ENCODE data around the gene NUAK2.

Gene NUAK2

GRCh38 chr1:205267306-205267902, 54.1 kb downstream of the NUAK2 start:
- no peaks in the 10 kb centered on the region for H3K27me3 ChIP-seq (ENCODE audit: insufficient read depth, low read length)
- no peaks in the 10 kb centered on the region for H3K36me3 ChIP-seq (ENCODE audit: insufficient read depth, low read length)

GRCh38 chr1:205266611-205267305, 54.8 kb downstream of the NUAK2 start:
- Histone ChIP-seq H3K4me1 (ENCODE audit: insufficient read depth, low read length) (no peaks in the 10 kb centered on the region), H3K9me3 (ENCODE audit: low read length) (no peaks in the 10 kb centered on the region), H2AFZ (ENCODE audit: low read depth, low read length) (no peak overlapping the region), H3K36me3 (ENCODE audit: insufficient read depth, low read length) (no peaks in the 10 kb centered on the region), H3K4me3 (ENCODE audit: low read length) (no peak overlapping the region), H3K27me3 (ENCODE audit: insufficient read depth, low read length) (no peaks in the 10 kb centered on the region)

More at GRCh38 chr1:205267306-205267902, 54.1 kb downstream of the NUAK2 start:
- Histone ChIP-seq H3K9me3 (ENCODE audit: low read length) (no peaks in the 10 kb centered on the region), H2AFZ (ENCODE audit: low read depth, low read length) (no peak overlapping the region), H3K4me3 (ENCODE audit: low read length) (no peak overlapping the region), H3K4me1 (ENCODE audit: insufficient read depth, low read length) (peaks cover 2% of the 10 kb centered on the region)

- no peak overlapping the region for H3K4me3 ChIP-seq (ENCODE audit: low read length)
- H3K4me1 ChIP-seq (ENCODE audit: insufficient read depth, low read length) = peaks cover 7% of the 10 kb centered on the region
- no peaks in the 10 kb centered on the region for H3K36me3 ChIP-seq (ENCODE audit: insufficient read depth, low read length)
- no peaks in the 10 kb centered on the region for H3K27me3 ChIP-seq (ENCODE audit: insufficient read depth, low read length)
- no peaks in the 10 kb centered on the region for H3K9me3 ChIP-seq (ENCODE audit: low read length)
- no peak overlapping the region for H2AFZ ChIP-seq (ENCODE audit: low read depth, low read length)
Measured at GRCh38 chr1:205263580-205264190, 57.9 kb downstream of the NUAK2 start.

GRCh38 chr1:205262731-205263171, 58.8 kb downstream of the NUAK2 start:
- H3K27me3 ChIP-seq (ENCODE audit: insufficient read depth, low read length) = no peaks in the 10 kb centered on the region
- no peak overlapping the region for H3K4me3 ChIP-seq (ENCODE audit: low read length)
- H3K4me1 ChIP-seq (ENCODE audit: insufficient read depth, low read length) = peaks cover 9% of the 10 kb centered on the region
- no peaks in the 10 kb centered on the region for H3K9me3 ChIP-seq (ENCODE audit: low read length)
- no peaks in the 10 kb centered on the region for H3K36me3 ChIP-seq (ENCODE audit: insufficient read depth, low read length)
- no peak overlapping the region for H2AFZ ChIP-seq (ENCODE audit: low read depth, low read length)

- Histone ChIP-seq H3K27me3 (ENCODE audit: insufficient read depth, low read length) (no peaks in the 10 kb centered on the region), H3K4me3 (ENCODE audit: low read length) (no peak overlapping the region), H3K9me3 (ENCODE audit: low read length) (no peaks in the 10 kb centered on the region), H2AFZ (ENCODE audit: low read depth, low read length) (no peak overlapping the region), H3K4me1 (ENCODE audit: insufficient read depth, low read length) (peaks cover 10% of the 10 kb centered on the region), H3K36me3 (ENCODE audit: insufficient read depth, low read length) (no peaks in the 10 kb centered on the region)
Measured at GRCh38 chr1:205261946-205262691, 59.4 kb downstream of the NUAK2 start.

- Histone ChIP-seq H3K27me3 (ENCODE audit: insufficient read depth, low read length) (no peaks in the 10 kb centered on the region), H3K4me1 (ENCODE audit: insufficient read depth, low read length) (peaks cover 10% of the 10 kb centered on the region), H3K4me3 (ENCODE audit: low read length) (no peak overlapping the region), H3K36me3 (ENCODE audit: insufficient read depth, low read length) (no peaks in the 10 kb centered on the region), H3K9me3 (ENCODE audit: low read length) (no peaks in the 10 kb centered on the region), H2AFZ (ENCODE audit: low read depth, low read length) (no peak overlapping the region)
Measured at GRCh38 chr1:205260948-205261732, 60.4 kb downstream of the NUAK2 start.

- Histone ChIP-seq H3K4me3 (ENCODE audit: low read length) (no peak overlapping the region), H3K36me3 (ENCODE audit: insufficient read depth, low read length) (no peaks in the 10 kb centered on the region), H2AFZ (ENCODE audit: low read depth, low read length) (no peak overlapping the region), H3K4me1 (ENCODE audit: insufficient read depth, low read length) (peaks cover 10% of the 10 kb centered on the region), H3K9me3 (ENCODE audit: low read length) (no peaks in the 10 kb centered on the region), H3K27me3 (ENCODE audit: insufficient read depth, low read length) (no peaks in the 10 kb centered on the region)
Measured at GRCh38 chr1:205259998-205260397, 61.5 kb downstream of the NUAK2 start.

GRCh38 chr1:205259324-205259832, 62.2 kb downstream of the NUAK2 start:
- no peak overlapping the region for H2AFZ ChIP-seq (ENCODE audit: low read depth, low read length)
- H3K9me3 ChIP-seq (ENCODE audit: low read length) = no peaks in the 10 kb centered on the region
- no peaks in the 10 kb centered on the region for H3K27me3 ChIP-seq (ENCODE audit: insufficient read depth, low read length)
- peaks cover 10% of the 10 kb centered on the region for H3K4me1 ChIP-seq (ENCODE audit: insufficient read depth, low read length)
- H3K4me3 ChIP-seq (ENCODE audit: low read length) = no peak overlapping the region
- no peaks in the 10 kb centered on the region for H3K36me3 ChIP-seq (ENCODE audit: insufficient read depth, low read length)

- Histone ChIP-seq H2AFZ (ENCODE audit: low read depth, low read length) (no peak overlapping the region), H3K9me3 (ENCODE audit: low read length) (no peaks in the 10 kb centered on the region), H3K4me1 (ENCODE audit: insufficient read depth, low read length) (peaks cover 10% of the 10 kb centered on the region), H3K36me3 (ENCODE audit: insufficient read depth, low read length) (no peaks in the 10 kb centered on the region), H3K27me3 (ENCODE audit: insufficient read depth, low read length) (no peaks in the 10 kb centered on the region), H3K4me3 (ENCODE audit: low read length) (no peak overlapping the region)
Measured at GRCh38 chr1:205258719-205259118, 62.8 kb downstream of the NUAK2 start.

- H3K36me3 ChIP-seq (ENCODE audit: insufficient read depth, low read length) = no peaks in the 10 kb centered on the region
- H2AFZ ChIP-seq (ENCODE audit: low read depth, low read length) = no peak overlapping the region
- H3K4me3 ChIP-seq (ENCODE audit: low read length) = no peak overlapping the region
- H3K27me3 ChIP-seq (ENCODE audit: insufficient read depth, low read length) = no peaks in the 10 kb centered on the region
- H3K9me3 ChIP-seq (ENCODE audit: low read length) = no peaks in the 10 kb centered on the region
- peaks cover 10% of the 10 kb centered on the region for H3K4me1 ChIP-seq (ENCODE audit: insufficient read depth, low read length)
Measured at GRCh38 chr1:205258261-205258691, 63.3 kb downstream of the NUAK2 start.

- Histone ChIP-seq H2AFZ (ENCODE audit: low read depth, low read length) (no peak overlapping the region), H3K4me3 (ENCODE audit: low read length) (no peak overlapping the region), H3K27me3 (ENCODE audit: insufficient read depth, low read length) (no peaks in the 10 kb centered on the region), H3K36me3 (ENCODE audit: insufficient read depth, low read length) (no peaks in the 10 kb centered on the region), H3K9me3 (ENCODE audit: low read length) (no peaks in the 10 kb centered on the region), H3K4me1 (ENCODE audit: insufficient read depth, low read length) (peaks cover 10% of the 10 kb centered on the region)
Measured at GRCh38 chr1:205257735-205258134, 63.8 kb downstream of the NUAK2 start.

GRCh38 chr1:205256951-205257625, 64.5 kb downstream of the NUAK2 start:
- no peaks in the 10 kb centered on the region for H3K9me3 ChIP-seq (ENCODE audit: low read length)
- H3K27me3 ChIP-seq (ENCODE audit: insufficient read depth, low read length) = no peaks in the 10 kb centered on the region
- no peak overlapping the region for H3K4me3 ChIP-seq (ENCODE audit: low read length)
- H3K4me1 ChIP-seq (ENCODE audit: insufficient read depth, low read length) = peaks cover 10% of the 10 kb centered on the region
- H3K36me3 ChIP-seq (ENCODE audit: insufficient read depth, low read length) = no peaks in the 10 kb centered on the region
- H2AFZ ChIP-seq (ENCODE audit: low read depth, low read length) = no peak overlapping the region

All from neuron (in vitro differentiated cells).